HCT116 (cell line): ENCODE measurements around the gene PLCB1.

Experiments
- ELF1 ChIP-seq: IDR thresholded peaks from 2 replicates; pipeline ENCODE4 v1.6.1; 2012; ENCODE audit warnings: low read depth, borderline replicate concordance
- EZH2 ChIP-seq: fragments of 200-600 bp; sonication (generic); IDR thresholded peaks from 2 replicates; pipeline ENCODE4 v1.6.1; 2017; ENCODE audit warnings: antibody characterized with exemption, mixed run types
- EZH2phosphoT487 ChIP-seq: fragments of 200-600 bp; IDR thresholded peaks from 2 replicates; pipeline ENCODE4 v1.6.1; 2018; ENCODE audit warnings: antibody characterized with exemption, borderline replicate concordance
- POLR2A ChIP-seq: IDR thresholded peaks from 2 replicates; pipeline ENCODE4 v1.7.0; 2011; ENCODE audit warnings: borderline replicate concordance; ENCODE audit not compliant: insufficient read depth, insufficient read length; ENCODE audit errors: extremely low read depth
- POLR2AphosphoS5 ChIP-seq: IDR thresholded peaks from 2 replicates; pipeline ENCODE4 v1.6.1; 2011; ENCODE audit warnings: mild to moderate bottlenecking, low read depth, low read length, moderate library complexity
- RAD21 ChIP-seq: IDR thresholded peaks from 2 replicates; pipeline ENCODE4 v1.6.1; 2012; ENCODE audit warnings: low read depth, mild to moderate bottlenecking
- SIN3A ChIP-seq: IDR thresholded peaks from 2 replicates; pipeline ENCODE4 v1.6.1; 2012; ENCODE audit warnings: low read depth
- ZNF274 ChIP-seq: fragments of 200-500 bp; sonication (Bioruptor generic); IDR thresholded peaks from 2 replicates; pipeline ENCODE4 v1.6.1; 2014; ENCODE audit warnings: mild to moderate bottlenecking, low read depth, low read length, inconsistent platforms
- TF ChIP-seq, protein P1 (sequence below), 3 experiments: fragments of 200-600 bp in 1 of 3; sonication (generic) in 1 of 3; IDR thresholded peaks in 2 of 3; conservative IDR thresholded peaks in 1 of 3; 2 replicates each; pipeline ENCODE4 v1.5.1; 2012 to 2017; ENCODE audit warnings: low read depth in 2 of 3, low read length in 2 of 3, antibody characterized with exemption in 1 of 3, borderline replicate concordance in 1 of 3, control low read depth in 1 of 3, mild to moderate bottlenecking in 1 of 3, mixed read lengths in 1 of 3, mixed run types in 1 of 3, moderate library complexity in 1 of 3; ENCODE audit not compliant: insufficient read depth in 1 of 3
- TF ChIP-seq, protein P2 (sequence below): IDR thresholded peaks from 2 replicates; pipeline ENCODE4 v1.6.1; 2012; ENCODE audit warnings: low read depth
- TF ChIP-seq, protein P3 (sequence below): IDR thresholded peaks from 2 replicates; pipeline ENCODE4 v1.6.1; 2012

DNA sequence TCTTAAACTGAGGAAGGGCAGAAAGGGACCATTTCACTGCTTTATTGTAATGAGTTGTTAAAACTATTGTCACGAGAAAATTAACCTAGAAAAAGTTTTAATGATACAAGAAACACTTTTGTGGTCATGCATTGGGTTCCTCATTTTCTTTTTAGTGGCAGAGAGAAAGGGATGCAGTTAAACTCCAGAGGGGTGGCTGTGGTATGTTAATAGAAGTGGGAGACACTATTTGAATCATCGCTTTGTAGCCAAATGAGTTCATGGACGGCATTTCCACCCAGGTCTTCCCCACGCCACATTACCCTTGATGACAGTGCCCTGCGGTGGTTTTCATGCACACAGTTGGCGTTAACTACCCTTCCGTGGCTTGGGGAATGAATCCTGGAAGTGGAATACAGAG is 235.6 kb downstream of the PLCB1 start:
- TF ChIP-seq EZH2 (no peak), SIN3A (no peak), POLR2A (no peak), ZNF274 (no peak), POLR2AphosphoS5 (no peak), EZH2phosphoT487 (no peak), ELF1 (no peak), RAD21 (no peak)
- TF ChIP-seq, protein P1, sequence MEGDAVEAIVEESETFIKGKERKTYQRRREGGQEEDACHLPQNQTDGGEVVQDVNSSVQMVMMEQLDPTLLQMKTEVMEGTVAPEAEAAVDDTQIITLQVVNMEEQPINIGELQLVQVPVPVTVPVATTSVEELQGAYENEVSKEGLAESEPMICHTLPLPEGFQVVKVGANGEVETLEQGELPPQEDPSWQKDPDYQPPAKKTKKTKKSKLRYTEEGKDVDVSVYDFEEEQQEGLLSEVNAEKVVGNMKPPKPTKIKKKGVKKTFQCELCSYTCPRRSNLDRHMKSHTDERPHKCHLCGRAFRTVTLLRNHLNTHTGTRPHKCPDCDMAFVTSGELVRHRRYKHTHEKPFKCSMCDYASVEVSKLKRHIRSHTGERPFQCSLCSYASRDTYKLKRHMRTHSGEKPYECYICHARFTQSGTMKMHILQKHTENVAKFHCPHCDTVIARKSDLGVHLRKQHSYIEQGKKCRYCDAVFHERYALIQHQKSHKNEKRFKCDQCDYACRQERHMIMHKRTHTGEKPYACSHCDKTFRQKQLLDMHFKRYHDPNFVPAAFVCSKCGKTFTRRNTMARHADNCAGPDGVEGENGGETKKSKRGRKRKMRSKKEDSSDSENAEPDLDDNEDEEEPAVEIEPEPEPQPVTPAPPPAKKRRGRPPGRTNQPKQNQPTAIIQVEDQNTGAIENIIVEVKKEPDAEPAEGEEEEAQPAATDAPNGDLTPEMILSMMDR (IDR thresholded peaks at IDR 0.05 in 2 of 3, conservative IDR thresholded peaks at IDR 0.05 in 1 of 3; ENCODE audit: borderline replicate concordance in 1 of 3, insufficient read depth in 1 of 3, low read depth in 2 of 3, low read length in 2 of 3) = no peak
- TF ChIP-seq, protein P2, sequence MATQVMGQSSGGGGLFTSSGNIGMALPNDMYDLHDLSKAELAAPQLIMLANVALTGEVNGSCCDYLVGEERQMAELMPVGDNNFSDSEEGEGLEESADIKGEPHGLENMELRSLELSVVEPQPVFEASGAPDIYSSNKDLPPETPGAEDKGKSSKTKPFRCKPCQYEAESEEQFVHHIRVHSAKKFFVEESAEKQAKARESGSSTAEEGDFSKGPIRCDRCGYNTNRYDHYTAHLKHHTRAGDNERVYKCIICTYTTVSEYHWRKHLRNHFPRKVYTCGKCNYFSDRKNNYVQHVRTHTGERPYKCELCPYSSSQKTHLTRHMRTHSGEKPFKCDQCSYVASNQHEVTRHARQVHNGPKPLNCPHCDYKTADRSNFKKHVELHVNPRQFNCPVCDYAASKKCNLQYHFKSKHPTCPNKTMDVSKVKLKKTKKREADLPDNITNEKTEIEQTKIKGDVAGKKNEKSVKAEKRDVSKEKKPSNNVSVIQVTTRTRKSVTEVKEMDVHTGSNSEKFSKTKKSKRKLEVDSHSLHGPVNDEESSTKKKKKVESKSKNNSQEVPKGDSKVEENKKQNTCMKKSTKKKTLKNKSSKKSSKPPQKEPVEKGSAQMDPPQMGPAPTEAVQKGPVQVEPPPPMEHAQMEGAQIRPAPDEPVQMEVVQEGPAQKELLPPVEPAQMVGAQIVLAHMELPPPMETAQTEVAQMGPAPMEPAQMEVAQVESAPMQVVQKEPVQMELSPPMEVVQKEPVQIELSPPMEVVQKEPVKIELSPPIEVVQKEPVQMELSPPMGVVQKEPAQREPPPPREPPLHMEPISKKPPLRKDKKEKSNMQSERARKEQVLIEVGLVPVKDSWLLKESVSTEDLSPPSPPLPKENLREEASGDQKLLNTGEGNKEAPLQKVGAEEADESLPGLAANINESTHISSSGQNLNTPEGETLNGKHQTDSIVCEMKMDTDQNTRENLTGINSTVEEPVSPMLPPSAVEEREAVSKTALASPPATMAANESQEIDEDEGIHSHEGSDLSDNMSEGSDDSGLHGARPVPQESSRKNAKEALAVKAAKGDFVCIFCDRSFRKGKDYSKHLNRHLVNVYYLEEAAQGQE = no peak
- TF ChIP-seq, protein P3, sequence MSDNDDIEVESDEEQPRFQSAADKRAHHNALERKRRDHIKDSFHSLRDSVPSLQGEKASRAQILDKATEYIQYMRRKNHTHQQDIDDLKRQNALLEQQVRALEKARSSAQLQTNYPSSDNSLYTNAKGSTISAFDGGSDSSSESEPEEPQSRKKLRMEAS = no peak
